Stomach (tissue), 9 donors: ENCODE data around the gene CUEDC1. TPM values are rescaled to one million over a fixed set of nuclear protein-coding genes. Genes with fewer than 3 reads are reported as not detected.

Experiments used
- DNase-seq, 2 donors: peaks; one replicate each; pipeline versions ENCODE4 v3.0.0 to v3.0.0-alpha.2; 2013 to 2019
- H3K27ac ChIP-seq, 5 donors: fragments of 200-600 bp in 4 of 5; sonication (generic) in 4 of 5; one replicate each; pipeline ENCODE4 v1.5.1; 2013 to 2019; ENCODE audit warnings: mild to moderate bottlenecking in 1 of 5, moderate library complexity in 1 of 5
- H3K27me3 ChIP-seq, 3 donors: fragments of 200-600 bp; sonication (generic); one replicate each; pipeline ENCODE4 v1.5.1; 2017 to 2019; ENCODE audit warnings: mixed run types in 1 of 3
- H3K36me3 ChIP-seq, 4 donors: fragments of 200-600 bp; sonication (generic); 1 replicate in 3 of 4; 2 replicates in 1 of 4; pipeline ENCODE4 v1.5.1; 2016 to 2019
- H3K4me1 ChIP-seq, 4 donors: fragments of 200-600 bp; sonication (generic); one replicate each; pipeline ENCODE4 v1.5.1; 2016 to 2019
- H3K4me3 ChIP-seq, 4 donors: fragments of 200-600 bp; sonication (generic) in 3 of 4; one replicate each; pipeline ENCODE4 v1.5.1; 2016 to 2019; ENCODE audit warnings: mild to moderate bottlenecking in 1 of 4
- H3K9me3 ChIP-seq, 4 donors: fragments of 200-600 bp; sonication (generic); one replicate each; pipeline ENCODE4 v1.5.1; 2016 to 2019
- EP300 ChIP-seq: sonication (generic); formaldehyde crosslinking; IDR thresholded peaks from one replicate; pipeline ENCODE4 v1.6.1; 2017; ENCODE audit warnings: antibody characterized with exemption
- POLR2A ChIP-seq, 4 donors: fragments of 450-650 bp; IDR thresholded peaks; one replicate each; pipeline ENCODE4 v1.6.1; 2016; ENCODE audit warnings: antibody characterized with exemption in 4 of 4, control low read depth in 2 of 4, mild to moderate bottlenecking in 1 of 4, moderate library complexity in 1 of 4
- POLR2AphosphoS5 ChIP-seq, 3 donors: sonication (generic); formaldehyde crosslinking; IDR thresholded peaks; one replicate each; pipeline ENCODE4 v1.6.1; 2016; ENCODE audit warnings: antibody characterized with exemption in 3 of 3
- WGBS, 5 donors: extraction: QIAGEN DNeasy Blood & Tissue Kit in 3 of 5; methylation state at CpG; one replicate each; pipeline versions ENCODE4 v1.1.5 to v1.1.7; 2013 to 2018; 5-methylcytosine and 5-hydroxymethylcytosine counted together
- intact Hi-C: fragments of 100-400 bp; cut with DNase I; formaldehyde crosslinking; loops from one replicate; pipeline ENCODE4 v1.15.1; 2023; ENCODE audit warnings: low total_unique reads
- polyA plus RNA-seq, 3 donors: library from polyadenylated mRNA; stranded (reverse); fragments of 200-250 nt; gene quantifications; one replicate each; pipeline ENCODE4 v1.2.3, GENCODE V29; 2013
- total RNA-seq, 5 donors: library from RNA; depleted of rRNA; stranded (reverse); fragments of >200 nt; gene quantifications; one replicate each; pipeline versions ENCODE4 v1.1.0 to v1.2.3, GENCODE V29; 2014 to 2016
- TF ChIP-seq, protein P1 (sequence below), 7 experiments: fragments of 450-650 bp in 4 of 7; fragments of 200-600 bp in 3 of 7; sonication (generic) in 3 of 7; IDR thresholded peaks; one replicate each; pipeline ENCODE4 v1.5.1; 2016 to 2019; ENCODE audit warnings: antibody characterized with exemption in 7 of 7, control low read depth in 2 of 7, mild to moderate bottlenecking in 1 of 7
- donor health status: healthy with polysubstance abuse.
- donor health status: Bipolar disorder and iron deficiency.
- donor health status: healthy.

Gene CUEDC1
- total and polyA plus RNA-seq, 8 donors, result 10.5 to 111 (median 21.7) TPM

DNA sequence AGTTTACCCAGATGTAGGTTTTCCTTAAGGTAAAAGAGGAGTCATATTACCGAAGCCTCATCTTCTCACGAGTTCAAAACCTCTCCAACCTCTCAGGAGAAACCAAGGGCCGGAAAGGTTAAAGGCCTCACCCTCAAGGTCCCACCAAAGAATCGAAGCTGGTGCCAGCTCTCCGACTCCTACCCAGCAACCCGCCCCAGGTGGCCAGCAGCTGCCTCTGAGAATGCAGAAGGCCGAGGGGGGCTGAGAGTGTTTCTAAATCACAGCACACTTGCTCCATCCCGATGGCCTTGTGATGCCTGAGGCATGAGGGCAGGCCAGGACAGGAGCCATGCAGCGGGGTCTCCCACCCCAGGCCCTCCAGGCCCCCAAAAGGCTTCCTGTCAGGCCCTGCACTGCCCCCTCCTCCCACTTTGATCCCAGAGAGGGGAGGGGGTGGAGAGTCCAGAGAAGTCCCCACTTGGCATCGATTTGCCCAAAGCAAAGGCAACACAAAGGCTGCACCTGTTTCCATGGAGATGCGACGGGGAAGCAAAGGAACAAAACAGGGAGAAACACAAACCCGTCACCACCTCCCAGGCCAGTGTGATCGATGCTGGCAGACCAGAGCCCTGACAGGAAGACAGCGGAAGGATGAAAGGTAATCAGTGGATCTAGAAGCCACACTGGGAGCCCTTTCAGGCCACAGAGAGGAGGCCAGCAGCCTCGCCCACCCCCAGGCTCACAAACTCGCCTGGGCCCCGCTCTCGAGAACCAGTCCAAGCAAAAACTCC is 39.0 kb downstream of the CUEDC1 start:
- 59 to 75% (median 73%) methylated on average over 19 of the region's 19 CpGs for WGBS, 5 donors
- Histone ChIP-seq H3K9me3 (no peaks in the 10 kb centered on the region), H3K4me1 (peaks cover 68 to 99% (median 86%) of the 10 kb centered on the region in 4 donors), H3K36me3 (no peaks in the 10 kb centered on the region), H3K4me3 (no peak overlapping the region), H3K27ac (peak overlapping the region; percentile 1 to 99 (median 85)), H3K27me3 (no peaks in the 10 kb centered on the region)
- intact Hi-C loops, result no loop called here
- peak in 1 of 2 donors; percentile 85 for DNase-seq
- TF ChIP-seq EP300 (no peak), POLR2A (IDR thresholded peaks at IDR 0.05) (no peak), POLR2AphosphoS5 (IDR thresholded peaks at IDR 0.05) (no peak)
- TF ChIP-seq, protein P1, sequence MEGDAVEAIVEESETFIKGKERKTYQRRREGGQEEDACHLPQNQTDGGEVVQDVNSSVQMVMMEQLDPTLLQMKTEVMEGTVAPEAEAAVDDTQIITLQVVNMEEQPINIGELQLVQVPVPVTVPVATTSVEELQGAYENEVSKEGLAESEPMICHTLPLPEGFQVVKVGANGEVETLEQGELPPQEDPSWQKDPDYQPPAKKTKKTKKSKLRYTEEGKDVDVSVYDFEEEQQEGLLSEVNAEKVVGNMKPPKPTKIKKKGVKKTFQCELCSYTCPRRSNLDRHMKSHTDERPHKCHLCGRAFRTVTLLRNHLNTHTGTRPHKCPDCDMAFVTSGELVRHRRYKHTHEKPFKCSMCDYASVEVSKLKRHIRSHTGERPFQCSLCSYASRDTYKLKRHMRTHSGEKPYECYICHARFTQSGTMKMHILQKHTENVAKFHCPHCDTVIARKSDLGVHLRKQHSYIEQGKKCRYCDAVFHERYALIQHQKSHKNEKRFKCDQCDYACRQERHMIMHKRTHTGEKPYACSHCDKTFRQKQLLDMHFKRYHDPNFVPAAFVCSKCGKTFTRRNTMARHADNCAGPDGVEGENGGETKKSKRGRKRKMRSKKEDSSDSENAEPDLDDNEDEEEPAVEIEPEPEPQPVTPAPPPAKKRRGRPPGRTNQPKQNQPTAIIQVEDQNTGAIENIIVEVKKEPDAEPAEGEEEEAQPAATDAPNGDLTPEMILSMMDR (IDR thresholded peaks at IDR 0.05), result no peak

DNA sequence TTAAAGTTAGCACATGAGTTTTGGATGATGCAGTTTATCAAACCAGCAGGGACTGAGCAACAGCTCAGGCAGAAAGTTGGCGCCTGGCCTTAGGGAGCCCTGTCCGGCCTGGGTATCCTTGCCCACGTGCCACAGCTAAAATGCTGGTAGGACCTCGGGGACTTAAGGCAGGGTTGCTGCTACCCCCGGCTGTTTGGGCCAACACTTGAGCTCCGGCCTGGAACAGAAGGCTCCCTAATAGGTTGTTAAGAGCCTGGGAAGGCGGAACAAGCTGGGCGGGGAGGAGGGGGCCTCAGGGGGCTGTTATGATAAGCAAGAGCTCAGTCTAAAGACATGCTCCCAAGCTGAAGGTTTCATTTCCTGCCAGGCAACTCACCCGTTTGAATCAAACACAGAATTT is 39.7 kb downstream of the CUEDC1 start:
- TF ChIP-seq, protein P1 (IDR thresholded peaks at IDR 0.05), result no peak
- TF ChIP-seq POLR2A (IDR thresholded peaks at IDR 0.05), result no peak
- TF ChIP-seq POLR2AphosphoS5 (IDR thresholded peaks at IDR 0.05), result no peak
- TF ChIP-seq EP300, result no peak
- Histone ChIP-seq H3K36me3 (no peaks in the 10 kb centered on the region), H3K9me3 (no peaks in the 10 kb centered on the region), H3K4me1 (peaks cover 63 to 99% (median 84%) of the 10 kb centered on the region in 4 donors), H3K4me3 (no peak overlapping the region), H3K27me3 (no peaks in the 10 kb centered on the region), H3K27ac (peak overlapping the region in 4 of 5 donors; percentile 68 to 99 (median 85))
- intact Hi-C loops, result no loop called here
- DNase-seq, result peak in 1 of 2 donors; percentile 67
- 38 to 55% (median 51%) methylated on average over 9 of the region's 9 CpGs for WGBS, 5 donors

DNA sequence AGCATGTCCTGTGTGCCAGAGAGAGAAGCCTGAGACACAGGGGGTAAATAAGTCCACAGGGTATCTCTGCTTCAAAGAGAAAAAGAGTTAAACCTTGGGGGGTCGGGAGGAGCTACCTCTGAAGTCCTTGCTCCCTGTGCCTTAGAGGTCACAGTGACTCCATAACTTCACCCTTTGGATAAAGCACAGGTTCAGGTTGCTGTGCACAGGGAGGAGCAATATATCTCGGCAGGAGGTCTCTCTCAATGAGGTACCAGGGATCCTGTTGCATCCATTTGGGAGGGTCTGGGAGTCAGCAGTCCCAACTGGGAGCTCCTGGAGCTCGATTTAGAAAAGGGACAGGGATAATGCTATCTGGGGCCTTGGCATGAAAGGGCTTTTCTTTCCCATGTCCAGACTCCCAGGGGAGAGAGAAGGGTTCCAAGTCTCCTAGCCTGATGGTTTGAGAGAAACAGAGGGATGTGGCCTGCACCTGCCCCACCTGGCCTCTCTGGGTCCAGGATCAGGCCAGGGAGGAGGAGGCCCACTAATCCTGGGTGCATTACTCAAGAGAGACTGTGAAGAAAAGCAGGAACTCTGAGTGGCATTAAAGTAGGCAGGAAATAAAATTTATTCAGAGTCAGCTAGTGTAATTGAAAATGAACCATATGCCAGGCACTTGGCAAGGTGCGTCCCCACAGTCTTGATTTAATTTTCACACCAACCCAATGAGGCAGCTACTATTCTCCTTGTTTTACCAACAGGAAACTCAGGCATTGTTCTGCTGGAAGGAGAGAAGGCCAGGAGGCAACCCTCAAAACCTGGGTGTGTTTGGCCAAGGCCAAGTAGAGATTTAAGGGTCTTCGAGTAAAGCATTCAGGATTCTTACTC is 40.7 kb downstream of the CUEDC1 start:
- H3K4me1 ChIP-seq, result peaks cover 63 to 98% (median 84%) of the 10 kb centered on the region in 4 donors
- 54 to 65% (median 60%) methylated on average over 5 of the region's 5 CpGs for WGBS, 5 donors
- peak overlapping the region in 4 of 5 donors; percentile 78 to 99 (median 85) for H3K27ac ChIP-seq
- no peaks in the 10 kb centered on the region for H3K36me3 ChIP-seq
- H3K9me3 ChIP-seq, result no peaks in the 10 kb centered on the region
- H3K27me3 ChIP-seq, result no peaks in the 10 kb centered on the region
- H3K4me3 ChIP-seq, result no peak overlapping the region
- TF ChIP-seq POLR2AphosphoS5 (IDR thresholded peaks at IDR 0.05) (no peak), EP300 (no peak), POLR2A (IDR thresholded peaks at IDR 0.05) (no peak)
- TF ChIP-seq, protein P1 (IDR thresholded peaks at IDR 0.05), result no peak
- no peak for DNase-seq
- intact Hi-C loops, result no loop called here

DNA sequence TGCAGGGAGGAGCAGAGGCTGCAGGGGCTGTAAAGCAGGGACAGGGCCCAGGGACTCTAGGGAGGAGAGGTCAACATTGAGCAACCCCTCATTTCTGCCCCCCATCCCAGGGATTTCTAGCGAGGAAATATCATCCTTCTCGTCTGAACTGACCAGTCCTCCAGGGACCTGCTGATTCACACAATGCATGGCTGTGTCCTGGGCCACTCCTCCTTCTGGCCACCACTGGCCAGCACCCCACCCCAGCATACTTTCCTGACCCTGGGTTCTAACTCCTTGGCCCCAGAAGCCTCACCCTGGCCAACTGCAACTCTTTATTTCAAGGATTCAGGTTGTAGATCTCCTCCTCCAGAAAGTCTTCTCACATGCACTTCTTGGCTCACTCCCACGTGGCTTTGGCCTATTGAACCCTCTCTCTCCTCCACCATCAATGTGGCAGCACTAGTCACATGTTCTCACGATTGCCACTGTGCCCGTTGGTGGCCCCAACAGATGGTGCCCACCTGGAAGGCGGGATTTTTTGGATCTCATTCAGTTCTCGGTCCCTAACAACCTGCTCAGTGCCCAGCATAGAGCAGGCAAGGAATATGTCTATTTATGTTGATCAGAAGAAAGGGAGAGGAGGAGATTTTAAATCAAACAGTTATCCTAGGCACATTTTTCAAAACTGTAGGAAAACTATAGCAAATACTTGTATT is 41.5 kb downstream of the CUEDC1 start:
- H3K27ac ChIP-seq, result peak overlapping the region in 4 of 5 donors; percentile 78 to 99 (median 85)
- intact Hi-C loops, result no loop called here
- 50 to 62% (median 59%) methylated on average over 7 of the region's 7 CpGs for WGBS, 5 donors
- no peak for DNase-seq
- no peak overlapping the region for H3K4me3 ChIP-seq
- H3K36me3 ChIP-seq, result no peaks in the 10 kb centered on the region
- peaks cover 61 to 96% (median 80%) of the 10 kb centered on the region in 4 donors for H3K4me1 ChIP-seq
- H3K27me3 ChIP-seq, result no peaks in the 10 kb centered on the region
- TF ChIP-seq POLR2A (IDR thresholded peaks at IDR 0.05), result no peak
- TF ChIP-seq, protein P1 (IDR thresholded peaks at IDR 0.05), result no peak
- no peaks in the 10 kb centered on the region for H3K9me3 ChIP-seq
